D341Med (cell line): ENCODE measurements around the gene MYL9.

Source experiments
- DNase-seq: peaks from one replicate; pipeline ENCODE4 v3.0.0; 2012; ENCODE audit warnings: low spot score

MYL9 gene

GRCh38 chr20:36582821-36583220, 41.5 kb downstream of the MYL9 start:
- no peak for DNase-seq

- DNase-seq, result no peak
Observed at GRCh38 chr20:36584018-36584481, 42.7 kb downstream of the MYL9 start.

GRCh38 chr20:36585410-36586125, 44.2 kb downstream of the MYL9 start:
- no peak for DNase-seq

- DNase-seq, result no peak
Observed at GRCh38 chr20:36587388-36588070, 46.2 kb downstream of the MYL9 start.

GRCh38 chr20:36591281-36591680, 50.0 kb downstream of the MYL9 start:
- DNase-seq, result peak; percentile 71

- DNase-seq, result peak; percentile 68
Observed at GRCh38 chr20:36591854-36592641, 50.7 kb downstream of the MYL9 start.

- DNase-seq, result no peak
Observed at GRCh38 chr20:36593347-36593929, 52.1 kb downstream of the MYL9 start.

GRCh38 chr20:36599912-36600345, 58.6 kb downstream of the MYL9 start:
- no peak for DNase-seq
